WTC11 (cell line): ENCODE results near the gene NME4. TPM values are rescaled to one million over a fixed set of nuclear protein-coding genes. Genes with fewer than 3 reads are reported as not detected.

Experiments
- ATAC-seq: fragments of 200-7000 bp; cut with Tn5 transposase; 2 replicates; pipeline ENCODE4 v1.10.0; 2021; ENCODE audit warnings: mild to moderate bottlenecking, moderate library complexity
- CTCF ChIA-PET: fragments of 300-600 bp; sonication (Branson Sonifier 250); formaldehyde crosslinking; loops from one replicate; lab custom pipeline; 2021; ENCODE audit warnings: antibody characterized with exemption; lab: Charles Lee
- POLR2A ChIA-PET: fragments of 350-600 bp; sonication (Branson Sonifier 250); formaldehyde crosslinking; loops from one replicate; lab custom pipeline; 2021; ENCODE audit warnings: antibody characterized with exemption; lab: Charles Lee
- DNase-seq: peaks from one replicate; pipeline ENCODE4 v3.0.0; 2021; ENCODE audit warnings: low spot score
- H3K27ac Mint-ChIP-seq: 2 replicates; pipeline ENCODE4 v1.8.0; 2021; ENCODE audit warnings: mixed read lengths
- H3K27me3 Mint-ChIP-seq: 2 replicates; pipeline ENCODE4 v1.8.0; 2021; ENCODE audit warnings: low read depth, mild to moderate bottlenecking, moderate library complexity, mixed read lengths
- H3K36me3 Mint-ChIP-seq: 2 replicates; pipeline ENCODE4 v1.8.0; 2021; ENCODE audit warnings: mixed read lengths
- H3K4me1 Mint-ChIP-seq: 2 replicates; pipeline ENCODE4 v1.8.0; 2022; ENCODE audit warnings: mixed read lengths
- H3K4me3 Mint-ChIP-seq: 2 replicates; pipeline ENCODE4 v1.8.0; 2021; ENCODE audit warnings: mild to moderate bottlenecking, moderate library complexity, mixed read lengths
- H3K9me3 Mint-ChIP-seq: 2 replicates; pipeline ENCODE4 v1.8.0; 2021; ENCODE audit warnings: mixed read lengths
- CREB1 ChIP-seq: sonication (generic); formaldehyde crosslinking; IDR thresholded peaks from 2 replicates; pipeline ENCODE4 v1.8.0; 2023; ENCODE audit warnings: mild to moderate bottlenecking, missing genetic modification reagents
- E2F5 ChIP-seq: sonication (generic); formaldehyde crosslinking; IDR thresholded peaks from 2 replicates; pipeline ENCODE4 v1.8.1; 2022; ENCODE audit warnings: mild to moderate bottlenecking, moderate library complexity, missing genetic modification reagents
- ERG ChIP-seq: fragments of 250-450 bp; sonication (Bioruptor Pico); IDR thresholded peaks from 2 replicates; pipeline ENCODE4 v1.8.0; 2021; ENCODE audit warnings: mild to moderate bottlenecking
- ESRRA ChIP-seq: sonication (generic); formaldehyde crosslinking; IDR thresholded peaks from 2 replicates; pipeline ENCODE4 v1.8.1; 2022; ENCODE audit warnings: mild to moderate bottlenecking, missing genetic modification reagents, borderline replicate concordance
- FOXP1 ChIP-seq: sonication (generic); formaldehyde crosslinking; IDR thresholded peaks from 2 replicates; pipeline ENCODE4 v1.8.0; 2022; ENCODE audit warnings: missing genetic modification reagents, mild to moderate bottlenecking, moderate library complexity, borderline replicate concordance
- GRHL2 ChIP-seq: fragments of 250-450 bp; sonication (Bioruptor Pico); IDR thresholded peaks from 2 replicates; pipeline ENCODE4 v1.8.0; 2022; ENCODE audit warnings: mild to moderate bottlenecking, moderate library complexity; ENCODE audit not compliant: insufficient replicate concordance, severe bottlenecking
- HMGXB4 ChIP-seq: sonication (generic); formaldehyde crosslinking; IDR thresholded peaks from 2 replicates; pipeline ENCODE4 v1.8.1; 2023; ENCODE audit warnings: mild to moderate bottlenecking, moderate library complexity, missing genetic modification reagents
- MYBL2 ChIP-seq: sonication (generic); formaldehyde crosslinking; IDR thresholded peaks from 2 replicates; pipeline ENCODE4 v1.8.1; 2023; ENCODE audit warnings: mild to moderate bottlenecking, moderate library complexity, missing genetic modification reagents
- OVOL2 ChIP-seq: fragments of 250-450 bp; sonication (Bioruptor Pico); IDR thresholded peaks from 2 replicates; pipeline ENCODE4 v1.9.0; 2021; ENCODE audit warnings: mild to moderate bottlenecking, borderline replicate concordance
- PRRX2 ChIP-seq: fragments of 250-450 bp; sonication (Bioruptor Pico); IDR thresholded peaks from 2 replicates; pipeline ENCODE4 v1.8.0; 2021; ENCODE audit warnings: mild to moderate bottlenecking
- SP1 ChIP-seq: sonication (generic); formaldehyde crosslinking; conservative IDR thresholded peaks from 2 replicates; pipeline ENCODE4 v1.8.1; 2022; ENCODE audit warnings: missing genetic modification reagents
- STAT6 ChIP-seq: sonication (generic); formaldehyde crosslinking; conservative IDR thresholded peaks from 2 replicates; pipeline ENCODE4 v1.8.1; 2023; ENCODE audit warnings: mild to moderate bottlenecking, low read depth, missing genetic modification reagents, moderate library complexity
- TEAD1 ChIP-seq: sonication (generic); formaldehyde crosslinking; IDR thresholded peaks from 2 replicates; pipeline ENCODE4 v1.8.0; 2022; ENCODE audit warnings: mild to moderate bottlenecking, missing genetic modification reagents
- USF2 ChIP-seq: sonication (generic); formaldehyde crosslinking; IDR thresholded peaks from 2 replicates; pipeline ENCODE4 v1.8.1; 2023; ENCODE audit warnings: mild to moderate bottlenecking, missing genetic modification reagents, moderate library complexity
- ZBTB21 ChIP-seq: sonication (generic); formaldehyde crosslinking; IDR thresholded peaks from 2 replicates; pipeline ENCODE4 v1.8.1; 2023; ENCODE audit warnings: mild to moderate bottlenecking, missing genetic modification reagents, borderline replicate concordance
- ZNF121 ChIP-seq: sonication (generic); formaldehyde crosslinking; IDR thresholded peaks from 2 replicates; pipeline ENCODE4 v1.8.0; 2023; ENCODE audit warnings: missing genetic modification reagents
- ZNF138 ChIP-seq: sonication (generic); formaldehyde crosslinking; conservative IDR thresholded peaks from 2 replicates; pipeline ENCODE4 v1.8.1; 2022; ENCODE audit warnings: mild to moderate bottlenecking, moderate library complexity, missing genetic modification reagents
- ZNF416 ChIP-seq: fragments of 250-450 bp; sonication (Bioruptor Pico); IDR thresholded peaks from 2 replicates; pipeline ENCODE4 v1.9.0; 2021; ENCODE audit warnings: mild to moderate bottlenecking, inconsistent platforms
- ZNF425 ChIP-seq: fragments of 250-450 bp; sonication (Bioruptor Pico); conservative IDR thresholded peaks from 2 replicates; pipeline ENCODE4 v1.9.0; 2021; ENCODE audit warnings: mild to moderate bottlenecking
- total RNA-seq: library from RNA; stranded (reverse); gene quantifications from 3 replicates; pipeline ENCODE4 v1.2.3, GENCODE V29; 2021
- TF ChIP-seq, protein P1 (sequence below): sonication (generic); formaldehyde crosslinking; IDR thresholded peaks from 2 replicates; pipeline ENCODE4 v1.8.0; 2022; ENCODE audit warnings: mild to moderate bottlenecking, missing genetic modification reagents

The NME4 gene
- total RNA-seq, 1 experiment from 2014 or later, result 467 TPM

- TF ChIP-seq E2F5 (CRISPR knock-in tag) (no peak), GRHL2 (no peak)
Measured at GRCh38 chr16:400061-400591, 3.1 kb downstream of the NME4 start (continued).

DNA sequence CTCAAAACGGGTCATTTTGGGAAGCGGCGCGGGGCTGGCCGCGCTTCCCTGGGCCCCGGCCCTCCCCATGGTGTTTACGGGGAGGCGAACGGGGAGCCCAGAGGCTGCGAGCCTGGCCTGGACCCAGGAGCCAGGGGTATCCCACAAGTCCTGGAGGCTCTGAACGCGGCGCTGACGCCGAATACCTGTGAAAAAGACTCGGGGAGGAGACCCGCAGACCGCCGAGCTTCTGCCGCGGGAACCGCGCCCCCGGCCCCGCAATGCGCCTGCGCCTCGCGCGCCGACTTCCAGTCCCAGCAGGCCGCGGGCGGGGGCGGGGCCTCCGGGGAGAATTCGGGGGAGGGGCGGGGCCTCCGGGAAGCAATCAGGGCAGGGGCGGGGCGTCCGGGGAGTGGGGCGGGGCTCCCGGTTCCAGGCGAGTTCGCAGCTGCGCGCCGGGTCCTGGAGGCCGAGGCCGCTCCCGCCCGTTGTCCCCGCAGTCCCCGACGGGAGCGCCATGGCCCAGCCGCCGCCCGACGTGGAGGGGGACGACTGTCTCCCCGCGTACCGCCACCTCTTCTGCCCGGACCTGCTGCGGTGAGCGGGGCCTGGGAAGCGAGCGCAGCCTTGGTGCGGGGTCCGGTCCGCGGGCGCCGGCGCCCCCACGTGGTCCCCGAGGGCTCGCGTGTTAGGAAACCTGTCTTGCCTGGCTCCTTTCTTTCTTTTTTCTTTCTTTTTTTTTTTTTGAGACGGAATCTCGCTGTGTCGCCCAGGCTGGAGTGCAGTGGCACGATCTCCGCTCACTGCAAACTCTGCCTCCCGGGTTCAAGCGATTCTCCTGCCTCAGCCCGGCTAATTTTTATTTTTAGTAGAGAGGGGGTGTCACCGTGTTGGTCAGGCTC, 4.7 kb downstream of the NME4 start, which contains the start of gene DECR2:
DECR2 (plus strand) TSS at position 418 of the 881 bp plus-strand sequence; CDS start at position 497, 79 bp downstream.
- DNase-seq (peak; percentile 96), ATAC-seq (peak; percentile 71)
- Mint-ChIP-seq H3K27me3 (peaks cover under 1% of the 10 kb centered on the region; the same call in 1 of the 2 replicates), H3K27ac (peak within 1 kb of the TSS; percentile 92), H3K36me3 (peaks cover 5% of the 10 kb centered on the region; the same call in 1 of the 2 replicates), H3K9me3 (no peaks in the 10 kb centered on the region), H3K4me3 (peak within 1 kb of the TSS; percentile 86), H3K4me1 (peaks cover 18% of the 10 kb centered on the region)
- ChIA-PET POLR2A (interaction anchor here (0.5 to 1.0 kb wide), 5 partner anchors 18 to 119 kb away, joined by 3 to 8 read pairs (median 3); no protein-coding TSS in a partner anchor), CTCF (interaction anchor here (0.6 to 1.9 kb wide), 17 partner anchors 10 to 295 kb away, joined by 3 to 13 read pairs (median 4); no protein-coding TSS in a partner anchor)
- 0 out of 2 replicates have a peak, but pooled peaks have one; percentile 18 for TF ChIP-seq TEAD1
- TF ChIP-seq ZNF425 (CRISPR knock-in tag), result no peak
- TF ChIP-seq, protein P1, sequence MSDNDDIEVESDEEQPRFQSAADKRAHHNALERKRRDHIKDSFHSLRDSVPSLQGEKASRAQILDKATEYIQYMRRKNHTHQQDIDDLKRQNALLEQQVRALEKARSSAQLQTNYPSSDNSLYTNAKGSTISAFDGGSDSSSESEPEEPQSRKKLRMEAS (CRISPR knock-in tag), result 0 out of 2 replicates have a peak, but pooled peaks have one; percentile 14
- peak; percentile 82 for TF ChIP-seq ERG (CRISPR knock-in tag)
- peak; percentile 64; the same call in 1 of the 2 replicates for TF ChIP-seq SP1 (CRISPR knock-in tag)
- 0 out of 2 replicates have a peak, but pooled peaks have one; percentile 28 for TF ChIP-seq STAT6 (CRISPR knock-in tag)
- TF ChIP-seq HMGXB4 (CRISPR knock-in tag), result peak; percentile 71
- TF ChIP-seq ZNF416 (CRISPR knock-in tag), result peak; percentile 91
- no peak for TF ChIP-seq ZBTB21
- no peak for TF ChIP-seq CREB1
- TF ChIP-seq MYBL2 (CRISPR knock-in tag), result peak; percentile 36; the same call in 1 of the 2 replicates
- 0 out of 2 replicates have a peak, but pooled peaks have one; percentile 6 for TF ChIP-seq E2F5 (CRISPR knock-in tag)
- TF ChIP-seq OVOL2, result no peak
- no peak for TF ChIP-seq ZNF121
- peak; percentile 40 for TF ChIP-seq USF2
- 0 out of 2 replicates have a peak, but pooled peaks have one; percentile 47 for TF ChIP-seq ZNF138
- peak; percentile 66 for TF ChIP-seq FOXP1 (CRISPR knock-in tag)
- peak; percentile 87 for TF ChIP-seq PRRX2 (CRISPR knock-in tag)
- no peak for TF ChIP-seq ESRRA
